Ectodermal cell (in vitro differentiated cells): ENCODE measurements around the gene DLD.
"Not testable (repeated sequence)": the region's sequence is repeated elsewhere in the genome, so short reads cannot be mapped to it uniquely, and the experiment has no call there.

Source experiments
- H3K27ac ChIP-seq: 2 replicates; pipeline ENCODE4 v1.7.0; 2013; ENCODE audit warnings: mild to moderate bottlenecking, low read depth, low read length; ENCODE audit not compliant: insufficient read depth, poor library complexity, severe bottlenecking
- H3K27me3 ChIP-seq: 2 replicates; pipeline ENCODE4 v1.7.0; 2013; ENCODE audit warnings: mild to moderate bottlenecking, low read length; ENCODE audit not compliant: insufficient read depth, control insufficient read depth, poor library complexity, severe bottlenecking
- H3K36me3 ChIP-seq: one replicate; pipeline ENCODE4 v1.7.0; 2013; ENCODE audit warnings: low read length; ENCODE audit not compliant: control insufficient read depth, insufficient read depth
- H3K4me1 ChIP-seq: one replicate; pipeline ENCODE4 v1.7.0; 2013; ENCODE audit warnings: low read length; ENCODE audit not compliant: control insufficient read depth, insufficient read depth
- H3K4me3 ChIP-seq: 2 replicates; pipeline ENCODE4 v1.7.0; 2013; ENCODE audit warnings: low read depth, low read length, control low read depth; ENCODE audit not compliant: insufficient read depth
- H3K9me3 ChIP-seq: 2 replicates; pipeline ENCODE4 v1.7.0; 2013; ENCODE audit warnings: mild to moderate bottlenecking, low read length, moderate library complexity; ENCODE audit not compliant: control insufficient read depth
- WGBS, 2 experiments: methylation state at CpG; one replicate each; pipeline ENCODE4 v1.1.7; 2013; ENCODE audit warnings: missing lambda C conversion rate in 2 of 2; 5-methylcytosine and 5-hydroxymethylcytosine counted together

Gene DLD

DNA sequence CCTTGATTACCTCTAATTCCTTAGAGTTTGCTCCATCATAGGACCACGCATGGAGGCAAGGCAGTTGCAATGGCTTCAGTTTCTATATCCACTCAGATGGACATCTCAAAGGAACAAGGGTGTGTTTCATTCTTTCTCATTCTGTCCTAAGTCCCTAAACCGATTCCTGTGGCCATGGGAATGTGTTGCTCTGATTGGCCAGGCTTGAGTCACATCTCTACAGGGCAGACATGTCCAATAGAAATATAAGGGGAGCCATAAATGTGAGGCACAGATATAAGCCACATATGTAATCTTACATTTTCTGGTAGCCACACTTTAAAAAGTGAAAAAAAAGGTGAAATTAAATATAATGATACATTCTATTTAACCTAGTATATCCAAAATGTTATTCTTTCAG lies 16.9 kb upstream of the DLD start:
- WGBS, 2 experiments = 82 to 89% methylated on average over 2 of the region's 2 CpGs
- no peaks in the 10 kb centered on the region for H3K4me1 ChIP-seq
- no peaks in the 10 kb centered on the region for H3K27me3 ChIP-seq
- no peaks in the 10 kb centered on the region for H3K9me3 ChIP-seq
- no peak overlapping the region for H3K4me3 ChIP-seq
- H3K36me3 ChIP-seq = no peaks in the 10 kb centered on the region
- H3K27ac ChIP-seq = no peak overlapping the region

- Histone ChIP-seq H3K4me3 (no peak overlapping the region), H3K36me3 (no peaks in the 10 kb centered on the region), H3K4me1 (no peaks in the 10 kb centered on the region), H3K27ac (no peak overlapping the region), H3K9me3 (no peaks in the 10 kb centered on the region), H3K27me3 (no peaks in the 10 kb centered on the region)
- 27 to 31% methylated on average over 5 to 6 of the region's 6 CpGs for WGBS, 2 experiments
These were observed 16.2 kb upstream of the DLD start for GRCh38 chr7:107874605-107875446.

DNA sequence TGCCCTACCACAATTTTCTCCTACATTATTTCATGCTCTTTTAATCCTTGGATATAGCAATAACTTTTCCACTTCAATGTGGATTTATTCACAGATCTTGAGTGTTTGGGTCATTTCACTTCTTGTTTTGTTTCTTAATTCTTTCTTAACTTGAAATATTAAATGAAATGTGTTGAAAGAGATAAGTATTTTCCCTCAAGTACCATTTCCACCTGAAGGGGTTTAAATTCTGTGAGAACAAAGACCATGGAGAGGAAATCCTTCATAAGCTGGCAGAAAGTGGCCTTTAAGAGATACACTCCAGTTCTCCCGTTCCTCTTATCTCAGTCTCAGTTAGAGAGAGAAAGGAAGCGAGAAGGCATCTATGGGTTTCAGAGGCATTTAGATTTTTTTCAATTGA lies 14.1 kb upstream of the DLD start:
- 90 to 94% methylated on average over 2 of the region's 2 CpGs for WGBS, 2 experiments
- no peaks in the 10 kb centered on the region for H3K36me3 ChIP-seq
- no peak overlapping the region for H3K4me3 ChIP-seq
- no peak overlapping the region for H3K27ac ChIP-seq
- no peaks in the 10 kb centered on the region for H3K27me3 ChIP-seq
- no peaks in the 10 kb centered on the region for H3K4me1 ChIP-seq
- H3K9me3 ChIP-seq = no peaks in the 10 kb centered on the region

- no peaks in the 10 kb centered on the region for H3K36me3 ChIP-seq
- no peak overlapping the region for H3K4me3 ChIP-seq
- no peaks in the 10 kb centered on the region for H3K4me1 ChIP-seq
- 80 to 90% methylated on average over 5 of the region's 5 CpGs for WGBS, 2 experiments
- no peaks in the 10 kb centered on the region for H3K27me3 ChIP-seq
- H3K9me3 ChIP-seq = no peaks in the 10 kb centered on the region
- H3K27ac ChIP-seq = no peak overlapping the region
These were observed 13.1 kb upstream of the DLD start for GRCh38 chr7:107877731-107878382.

- Histone ChIP-seq H3K27me3 (no peaks in the 10 kb centered on the region), H3K4me3 (no peak overlapping the region), H3K27ac (no peak overlapping the region), H3K36me3 (no peaks in the 10 kb centered on the region), H3K9me3 (no peaks in the 10 kb centered on the region), H3K4me1 (no peaks in the 10 kb centered on the region)
- WGBS, 2 experiments = 82 to 94% methylated on average over 3 of the region's 3 CpGs
These were observed 12.3 kb upstream of the DLD start for GRCh38 chr7:107878636-107879035.

- Histone ChIP-seq H3K4me1 (no peaks in the 10 kb centered on the region), H3K36me3 (no peaks in the 10 kb centered on the region), H3K4me3 (no peak overlapping the region), H3K9me3 (no peaks in the 10 kb centered on the region), H3K27ac (no peak overlapping the region), H3K27me3 (no peaks in the 10 kb centered on the region)
- 20 to 23% methylated on average over 2 to 3 of the region's 3 CpGs for WGBS, 2 experiments
These were observed 11.5 kb upstream of the DLD start for GRCh38 chr7:107879400-107880035.

DNA sequence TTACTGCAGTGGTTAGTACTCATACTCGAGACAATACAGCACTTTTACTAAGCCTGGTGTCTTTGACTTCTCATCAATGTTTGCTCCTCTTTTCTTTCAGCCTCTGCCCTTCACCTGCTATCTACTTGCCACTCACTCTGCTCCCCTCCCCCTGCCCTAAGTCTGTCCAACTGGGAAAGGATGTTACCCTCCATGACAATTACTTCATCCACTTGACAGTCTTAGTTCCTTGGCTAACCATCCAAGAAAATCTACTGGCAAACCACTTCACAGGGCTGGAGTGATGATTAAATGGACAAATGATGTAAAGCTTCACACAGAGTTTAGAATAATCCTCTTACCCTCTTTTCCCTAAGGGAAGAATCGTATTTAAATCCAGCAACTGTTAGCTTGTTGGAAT lies 8.2 kb upstream of the DLD start:
- H3K36me3 ChIP-seq = no peaks in the 10 kb centered on the region
- H3K4me1 ChIP-seq = no peaks in the 10 kb centered on the region
- H3K27me3 ChIP-seq = no peaks in the 10 kb centered on the region
- 81 to 95% methylated on average over 1 to 2 of the region's 2 CpGs for WGBS, 2 experiments
- no peak overlapping the region for H3K4me3 ChIP-seq
- H3K27ac ChIP-seq = no peak overlapping the region
- no peaks in the 10 kb centered on the region for H3K9me3 ChIP-seq

DNA sequence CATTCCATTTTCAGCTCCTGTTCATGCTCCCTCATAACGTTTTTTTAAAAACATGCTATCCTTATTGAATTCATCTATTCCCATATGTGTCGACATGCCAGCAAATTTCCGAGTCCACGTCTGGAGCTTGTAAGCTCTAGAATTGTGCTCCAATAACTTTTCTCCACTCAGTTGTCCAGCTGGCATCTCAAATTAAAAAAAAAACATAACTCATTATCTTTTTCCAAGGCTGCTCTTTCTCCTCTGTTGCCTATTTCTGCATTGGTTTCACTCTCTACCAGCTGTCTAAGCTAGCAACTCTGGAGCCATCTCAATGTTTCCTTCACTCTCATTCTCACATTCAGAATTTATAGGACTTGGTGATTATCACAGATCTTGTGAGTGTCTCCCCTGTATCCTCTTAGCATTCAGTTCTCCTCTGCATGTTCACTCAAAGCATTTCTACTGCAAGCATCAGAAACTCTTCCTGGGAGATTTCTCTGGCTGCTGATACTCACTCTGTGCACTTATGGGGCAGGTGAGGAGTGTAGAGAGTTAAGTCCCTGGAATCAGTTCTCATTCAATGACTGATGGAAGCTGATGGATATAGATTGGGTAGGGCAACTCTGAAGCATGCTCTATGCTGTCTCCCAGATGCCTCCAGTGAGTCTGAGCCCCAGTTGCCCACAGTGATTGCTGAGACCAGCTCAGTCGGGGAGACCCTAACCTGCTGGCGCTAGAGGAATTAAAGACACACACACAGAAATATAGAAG lies 6.7 kb upstream of the DLD start:
- no peaks in the 10 kb centered on the region for H3K4me1 ChIP-seq
- H3K27me3 ChIP-seq = no peaks in the 10 kb centered on the region
- no peaks in the 10 kb centered on the region for H3K36me3 ChIP-seq
- H3K9me3 ChIP-seq = no peaks in the 10 kb centered on the region
- no peak overlapping the region for H3K27ac ChIP-seq
- WGBS, 2 experiments = 92% methylated on average over 6 of the region's 6 CpGs
- H3K4me3 ChIP-seq = no peak overlapping the region

DNA sequence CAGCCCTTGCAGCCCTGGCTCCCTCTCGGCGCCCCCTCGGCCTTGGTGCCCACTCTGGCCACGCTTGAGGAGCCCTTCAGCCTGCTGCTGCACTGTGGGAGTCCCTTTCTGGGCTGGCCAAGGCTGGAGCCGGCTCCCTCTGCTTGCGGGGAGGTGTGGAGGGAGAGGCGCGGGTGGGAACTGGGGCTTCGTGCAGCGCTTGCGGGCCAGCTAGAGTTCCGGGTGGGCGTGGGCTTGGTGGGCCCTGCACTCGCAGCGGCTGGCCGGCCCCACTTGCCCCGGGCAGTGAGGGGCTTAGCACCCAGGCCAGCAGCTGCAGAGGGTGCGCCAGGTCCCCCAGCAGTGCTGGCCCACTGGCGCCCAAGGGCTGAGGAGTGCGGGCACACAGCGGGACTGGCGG lies 3.2 kb upstream of the DLD start:
- not testable (repeated sequence) for H3K4me1 ChIP-seq, H3K4me3 ChIP-seq, H3K27ac ChIP-seq, H3K36me3 ChIP-seq, H3K27me3 ChIP-seq, H3K9me3 ChIP-seq
- 92 to 95% methylated on average over 22 of the region's 22 CpGs for WGBS, 2 experiments

GRCh38 chr7:107889992-107890391 lies 991 bp upstream of the DLD start:
- Histone ChIP-seq H3K4me1 (peaks cover 3% of the 10 kb centered on the region), H3K27me3 (no peaks in the 10 kb centered on the region), H3K36me3 (peaks cover 7% of the 10 kb centered on the region), H3K27ac (no peak overlapping the region), H3K4me3 (no peak overlapping the region), H3K9me3 (no peaks in the 10 kb centered on the region)
- 90 to 100% methylated on average over 2 to 3 of the region's 3 CpGs for WGBS, 2 experiments
